GM12875 (cell line): ENCODE measurements around the gene POU2AF2.

Experiments
- H3K4me3 ChIP-seq: one replicate; pipeline ENCODE4 v1.5.1; 2011; ENCODE audit warnings: low read depth, low read length, control low read depth
- CTCF ChIP-seq: IDR thresholded peaks from 2 replicates; pipeline ENCODE4 v1.5.1; 2011; ENCODE audit warnings: low read depth, mild to moderate bottlenecking, control low read depth, inconsistent platforms, low read length, moderate library complexity, borderline replicate concordance; ENCODE audit not compliant: insufficient read depth

POU2AF2 gene

GRCh38 chr11:111320728-111321568 is 75.4 kb downstream of the POU2AF2 start:
- no peak for TF ChIP-seq CTCF
- H3K4me3 ChIP-seq, result no peak overlapping the region

- no peak for TF ChIP-seq CTCF
- H3K4me3 ChIP-seq, result no peak overlapping the region
Observed at GRCh38 chr11:111322534-111322933, 77.0 kb downstream of the POU2AF2 start.

GRCh38 chr11:111324277-111324720 is 78.8 kb downstream of the POU2AF2 start:
- no peak for TF ChIP-seq CTCF
- H3K4me3 ChIP-seq, result no peak overlapping the region

- TF ChIP-seq CTCF, result no peak
- no peak overlapping the region for H3K4me3 ChIP-seq
Observed at GRCh38 chr11:111325259-111325658, 79.7 kb downstream of the POU2AF2 start.

- TF ChIP-seq CTCF, result no peak
- H3K4me3 ChIP-seq, result no peak overlapping the region
Observed at GRCh38 chr11:111326824-111327223, 81.3 kb downstream of the POU2AF2 start.

GRCh38 chr11:111327908-111328624 is 82.5 kb downstream of the POU2AF2 start:
- H3K4me3 ChIP-seq, result no peak overlapping the region
- TF ChIP-seq CTCF, result no peak
